Activated gamma-delta T cell (primary cell): ENCODE measurements around the gene EPB41L4A.

Experiments used
- DNase-seq: peaks from one replicate; lab custom pipeline; 2025; lab: John Stamatoyannopoulos, UW

EPB41L4A gene

GRCh38 chr5:112312295-112313275 is 106.5 kb downstream of the EPB41L4A start:
- no peak for DNase-seq

GRCh38 chr5:112310746-112311145 is 108.3 kb downstream of the EPB41L4A start:
- DNase-seq = no peak

- no peak for DNase-seq
Measured at GRCh38 chr5:112308608-112309007, 110.5 kb downstream of the EPB41L4A start.

GRCh38 chr5:112306956-112307355 is 112.1 kb downstream of the EPB41L4A start:
- no peak for DNase-seq

- no peak for DNase-seq
Measured at GRCh38 chr5:112304743-112305142, 114.3 kb downstream of the EPB41L4A start.

- no peak for DNase-seq
Measured at GRCh38 chr5:112303685-112304084, 115.4 kb downstream of the EPB41L4A start.

GRCh38 chr5:112294126-112294525 is 125.0 kb downstream of the EPB41L4A start:
- DNase-seq = no peak

- DNase-seq = no peak
Measured at GRCh38 chr5:112293587-112293986, 125.5 kb downstream of the EPB41L4A start.

GRCh38 chr5:112290691-112291090 is 128.4 kb downstream of the EPB41L4A start:
- DNase-seq = no peak

GRCh38 chr5:112289465-112289864 is 129.6 kb downstream of the EPB41L4A start:
- no peak for DNase-seq

- no peak for DNase-seq
Measured at GRCh38 chr5:112283943-112284929, 134.8 kb downstream of the EPB41L4A start.

GRCh38 chr5:112283034-112283582 is 136.0 kb downstream of the EPB41L4A start:
- DNase-seq = no peak

- DNase-seq = no peak
Measured at GRCh38 chr5:112279082-112279481, 140.0 kb downstream of the EPB41L4A start.

GRCh38 chr5:112276991-112277390 is 142.1 kb downstream of the EPB41L4A start:
- no peak for DNase-seq

GRCh38 chr5:112275671-112276070 is 143.4 kb downstream of the EPB41L4A start:
- no peak for DNase-seq

- no peak for DNase-seq
Measured at GRCh38 chr5:112270299-112271293, 148.5 kb downstream of the EPB41L4A start.

- no peak for DNase-seq
Measured at GRCh38 chr5:112267231-112267630, 151.8 kb downstream of the EPB41L4A start.

GRCh38 chr5:112264666-112265065 is 154.4 kb downstream of the EPB41L4A start:
- DNase-seq = no peak

GRCh38 chr5:112264151-112264550 is 154.9 kb downstream of the EPB41L4A start:
- DNase-seq = no peak

GRCh38 chr5:112263469-112263868 is 155.6 kb downstream of the EPB41L4A start:
- no peak for DNase-seq

GRCh38 chr5:112258571-112258970 is 160.5 kb downstream of the EPB41L4A start:
- no peak for DNase-seq
